Measurements from ENCODE around the gene FAM72D. TPM values are rescaled to one million over a fixed set of nuclear protein-coding genes. Genes with fewer than 3 reads are reported as not detected.
"Not testable (repeated sequence)": the region's sequence is repeated elsewhere in the genome, so short reads cannot be mapped to it uniquely, and the experiment has no call there.

The FAM72D gene
- total RNA-seq, 1 donor from 2014 or later, result 8.7 TPM

DNA sequence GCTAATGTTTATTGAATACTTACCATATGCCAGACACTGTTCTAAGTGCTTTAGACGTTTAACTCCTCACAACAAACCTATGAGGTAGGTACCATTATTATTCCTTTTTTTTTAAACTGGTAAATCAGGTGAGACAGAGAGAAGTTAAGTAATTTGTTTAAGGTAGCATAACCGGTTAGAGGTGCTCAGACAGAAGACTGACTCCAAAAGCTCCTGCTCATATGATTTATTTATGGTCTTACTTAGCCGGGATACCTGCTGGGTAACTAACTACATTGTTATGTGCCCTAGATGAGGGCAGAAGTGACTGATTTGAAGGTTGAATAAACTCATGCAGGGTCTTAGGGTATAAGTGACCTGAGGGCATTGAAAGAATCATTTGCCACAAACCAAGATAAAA is 16.9 kb downstream of the FAM72D start:
- DNase-seq (ENCODE audit: low spot score); H3K27me3 Mint-ChIP-seq (ENCODE audit: insufficient read depth); H3K4me3 Mint-ChIP-seq; intact Hi-C loops (cut with micrococcal nuclease); H3K27ac Mint-ChIP-seq; H3K4me1 Mint-ChIP-seq (ENCODE audit: low read depth); H3K9me3 Mint-ChIP-seq; H3K36me3 Mint-ChIP-seq (ENCODE audit: low read depth): not testable (repeated sequence)

DNA sequence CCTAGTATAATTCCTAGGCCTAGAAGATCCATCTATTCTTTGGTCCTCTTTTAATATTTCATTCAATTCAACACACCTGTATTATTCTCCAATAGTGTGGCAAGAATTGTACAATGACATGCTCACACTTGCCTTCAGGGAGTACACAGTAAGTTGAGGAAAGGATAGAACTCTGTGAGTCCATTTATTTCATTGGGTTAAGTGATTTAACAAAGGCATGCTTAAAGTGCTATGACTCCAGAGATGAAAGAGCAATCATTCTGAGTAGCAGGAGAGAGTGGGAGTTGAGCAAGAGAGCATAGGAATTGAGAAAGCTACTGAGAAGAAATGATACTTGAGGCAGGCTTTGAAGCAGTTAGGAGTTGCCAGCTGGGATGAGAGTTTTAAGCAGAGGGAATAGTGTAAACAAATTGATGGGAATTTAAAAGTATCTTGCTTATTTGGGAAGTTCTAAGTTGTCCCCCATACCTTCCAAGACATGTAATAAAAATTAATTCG is 18.8 kb downstream of the FAM72D start:
- intact Hi-C loops (cut with micrococcal nuclease); H3K27me3 Mint-ChIP-seq (ENCODE audit: insufficient read depth); H3K9me3 Mint-ChIP-seq; H3K27ac Mint-ChIP-seq; H3K36me3 Mint-ChIP-seq (ENCODE audit: low read depth); H3K4me1 Mint-ChIP-seq (ENCODE audit: low read depth); H3K4me3 Mint-ChIP-seq; DNase-seq (ENCODE audit: low spot score): not testable (repeated sequence)

DNA sequence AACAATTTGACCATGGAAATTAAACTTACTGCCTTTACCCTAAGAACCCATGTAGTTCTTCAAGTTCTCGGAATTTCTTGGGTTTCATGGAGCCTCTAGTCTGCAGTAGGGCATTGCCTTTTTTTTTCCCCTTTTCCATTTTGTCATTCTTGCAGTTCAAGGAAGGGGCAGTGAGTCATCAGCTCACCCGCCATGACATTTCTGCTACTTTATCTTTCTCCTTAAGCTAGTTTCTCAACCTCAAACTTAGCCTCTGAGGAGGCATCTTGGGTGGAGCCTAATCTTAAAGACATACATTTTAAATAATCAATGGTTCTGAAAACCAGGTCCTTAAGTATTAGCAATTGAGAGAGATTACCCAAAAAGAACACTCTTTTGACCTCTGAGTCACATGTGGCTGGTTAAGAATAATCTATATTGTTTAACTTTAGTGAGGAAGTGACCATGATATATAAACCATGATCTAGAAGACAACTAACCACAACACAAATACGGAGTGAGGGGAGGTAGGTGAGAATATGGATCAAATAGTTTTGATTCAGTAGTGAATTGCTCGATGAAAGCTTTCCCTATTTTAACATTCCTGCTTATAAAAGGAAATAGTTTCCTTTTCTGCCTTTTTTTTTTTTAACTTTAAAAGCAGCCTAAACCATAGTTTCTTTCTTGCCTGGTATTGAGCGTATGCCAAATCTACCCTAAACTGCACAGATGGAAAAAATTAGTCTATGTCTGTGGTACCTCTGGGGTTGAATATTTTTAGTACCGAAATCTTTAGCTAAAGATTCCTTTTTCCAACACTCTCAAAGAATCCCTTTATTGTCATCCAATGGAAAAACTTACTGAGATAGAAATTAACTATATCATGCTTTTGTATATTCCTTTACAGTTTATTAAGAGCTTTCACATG is 20.1 kb downstream of the FAM72D start:
- H3K4me3 Mint-ChIP-seq; intact Hi-C loops (cut with micrococcal nuclease); H3K4me1 Mint-ChIP-seq (ENCODE audit: low read depth); DNase-seq (ENCODE audit: low spot score); H3K27ac Mint-ChIP-seq; H3K36me3 Mint-ChIP-seq (ENCODE audit: low read depth); H3K9me3 Mint-ChIP-seq; H3K27me3 Mint-ChIP-seq (ENCODE audit: insufficient read depth): not testable (repeated sequence)

DNA sequence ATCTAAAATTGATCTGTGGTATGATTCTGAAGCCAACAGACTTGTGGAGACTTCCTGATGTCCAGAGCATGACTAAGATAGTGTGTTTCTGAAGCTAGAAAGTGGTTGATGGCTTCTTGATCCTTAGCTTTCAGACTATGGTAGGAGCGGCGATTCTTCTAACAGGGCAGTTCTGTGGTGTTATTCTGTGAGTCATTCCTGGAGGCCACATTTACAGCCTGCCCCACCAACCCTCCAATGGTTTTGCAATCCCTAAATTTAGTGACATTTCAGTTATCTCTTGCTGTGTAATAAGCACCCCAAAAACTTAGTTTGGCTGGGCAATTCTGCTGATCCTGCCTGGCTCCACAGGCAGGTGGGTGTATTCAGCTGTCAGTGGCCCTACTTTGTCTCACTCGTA is 24.1 kb downstream of the FAM72D start:
- DNase-seq (ENCODE audit: low spot score); H3K27ac Mint-ChIP-seq; H3K4me1 Mint-ChIP-seq (ENCODE audit: low read depth); intact Hi-C loops (cut with micrococcal nuclease); H3K36me3 Mint-ChIP-seq (ENCODE audit: low read depth); H3K27me3 Mint-ChIP-seq (ENCODE audit: insufficient read depth); H3K9me3 Mint-ChIP-seq; H3K4me3 Mint-ChIP-seq: not testable (repeated sequence)

DNA sequence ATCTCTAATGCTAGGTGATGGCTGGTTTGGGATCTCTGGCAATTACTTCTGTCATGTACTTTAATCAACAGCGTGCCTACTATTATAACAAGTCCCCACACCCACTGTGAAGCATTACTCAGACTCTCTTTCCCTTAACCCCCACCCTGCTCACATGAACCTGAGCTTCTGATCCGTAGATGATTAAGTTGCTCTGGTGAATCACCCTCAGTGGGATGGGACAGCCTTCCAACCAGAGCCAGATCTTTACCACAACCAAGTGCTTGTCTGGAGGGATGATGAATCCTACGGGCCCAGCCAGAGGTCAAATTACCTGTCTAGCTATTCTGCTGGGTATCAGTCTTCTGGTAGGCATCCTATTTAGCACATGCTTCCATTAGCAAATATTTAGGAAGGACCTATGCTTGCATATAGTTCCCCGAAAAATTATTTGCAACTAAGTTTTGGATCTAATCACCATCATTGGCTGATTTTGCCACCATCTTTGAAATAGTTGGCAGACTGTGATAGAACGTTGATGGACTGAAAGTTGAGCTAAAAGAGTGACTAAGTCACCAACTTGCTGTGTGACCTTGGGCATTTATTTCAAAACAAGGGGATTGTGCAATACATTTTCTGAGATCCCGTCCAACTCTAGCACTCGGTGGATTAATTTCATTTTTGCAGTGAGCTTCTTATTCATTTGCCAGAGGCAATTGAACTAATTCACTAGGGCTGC is 26.7 kb downstream of the FAM72D start:
- H3K9me3 Mint-ChIP-seq; H3K4me3 Mint-ChIP-seq; intact Hi-C loops (cut with micrococcal nuclease); DNase-seq (ENCODE audit: low spot score); H3K36me3 Mint-ChIP-seq (ENCODE audit: low read depth); H3K4me1 Mint-ChIP-seq (ENCODE audit: low read depth); H3K27ac Mint-ChIP-seq; H3K27me3 Mint-ChIP-seq (ENCODE audit: insufficient read depth): not testable (repeated sequence)

DNA sequence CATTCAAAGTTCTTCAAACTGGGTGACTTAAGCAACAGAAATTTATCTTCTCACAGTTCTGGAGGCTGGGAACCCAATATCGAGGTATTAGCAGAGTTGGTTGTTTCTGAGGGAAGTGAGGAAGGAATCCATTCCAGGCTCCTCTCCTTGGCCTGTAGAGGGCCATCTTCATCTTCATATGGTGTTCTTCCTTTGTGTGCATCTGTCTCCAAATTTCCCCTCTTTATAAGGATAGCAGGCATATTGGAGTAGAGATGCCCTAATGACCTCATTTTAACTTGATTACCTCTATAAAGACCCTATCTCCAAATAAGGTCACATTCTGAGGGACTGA is 27.3 kb downstream of the FAM72D start:
- H3K4me3 Mint-ChIP-seq; H3K4me1 Mint-ChIP-seq (ENCODE audit: low read depth); intact Hi-C loops (cut with micrococcal nuclease); H3K27ac Mint-ChIP-seq; H3K36me3 Mint-ChIP-seq (ENCODE audit: low read depth); H3K9me3 Mint-ChIP-seq; H3K27me3 Mint-ChIP-seq (ENCODE audit: insufficient read depth); DNase-seq (ENCODE audit: low spot score): not testable (repeated sequence)

DNA sequence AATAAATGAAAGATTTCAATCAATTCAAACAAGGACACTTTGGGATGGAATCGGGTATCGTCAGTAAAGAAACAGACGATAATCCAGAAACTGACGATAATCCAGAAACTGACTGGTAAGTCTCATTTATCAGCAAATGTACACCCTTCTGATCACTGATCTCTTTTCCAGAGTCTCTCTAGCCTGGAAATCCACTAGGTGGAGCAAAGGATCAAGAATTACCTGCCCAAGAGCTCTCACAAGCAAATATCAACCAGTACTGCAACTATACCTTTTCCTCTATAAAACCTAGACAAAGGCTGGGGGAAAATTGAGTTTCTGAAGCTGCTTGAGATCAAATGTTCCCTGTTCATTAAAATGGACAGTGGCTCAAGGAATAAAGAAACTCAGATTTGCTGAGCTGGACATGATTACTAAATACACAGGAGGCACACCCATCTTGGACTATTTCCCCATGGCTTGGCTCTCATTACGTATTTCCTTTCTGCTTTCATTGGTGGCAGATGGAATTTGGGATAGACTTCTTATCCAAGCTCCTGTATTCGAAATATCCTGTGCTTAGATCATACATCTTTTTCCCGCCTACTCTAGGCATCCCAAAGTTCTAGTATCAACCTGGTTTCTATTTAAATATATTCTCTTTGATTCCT is 28.3 kb downstream of the FAM72D start:
- intact Hi-C loops (cut with micrococcal nuclease); H3K4me1 Mint-ChIP-seq (ENCODE audit: low read depth); H3K4me3 Mint-ChIP-seq; H3K27me3 Mint-ChIP-seq (ENCODE audit: insufficient read depth); H3K27ac Mint-ChIP-seq; DNase-seq (ENCODE audit: low spot score); H3K36me3 Mint-ChIP-seq (ENCODE audit: low read depth); H3K9me3 Mint-ChIP-seq: not testable (repeated sequence)

DNA sequence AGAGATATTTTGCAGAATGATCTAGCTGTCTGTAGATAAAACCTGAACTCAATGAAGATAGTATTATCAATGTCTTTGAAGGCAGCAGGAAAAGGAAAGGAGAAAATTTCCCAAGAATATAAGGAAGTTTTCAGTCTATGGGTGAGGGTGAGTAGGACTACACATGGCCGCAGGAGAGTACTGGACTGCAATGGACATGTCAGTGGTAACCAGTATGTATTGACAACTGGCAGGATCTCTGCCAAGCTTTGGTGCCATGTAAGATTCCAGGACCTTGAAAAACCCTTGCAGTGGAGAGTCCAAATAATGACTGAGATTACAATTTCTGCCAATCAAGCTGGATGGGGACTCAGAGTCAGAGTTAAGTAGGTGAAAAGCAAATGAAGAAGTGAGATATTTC is 29.3 kb downstream of the FAM72D start:
- H3K27me3 Mint-ChIP-seq (ENCODE audit: insufficient read depth); H3K9me3 Mint-ChIP-seq; H3K36me3 Mint-ChIP-seq (ENCODE audit: low read depth); H3K4me1 Mint-ChIP-seq (ENCODE audit: low read depth); DNase-seq (ENCODE audit: low spot score); H3K4me3 Mint-ChIP-seq; H3K27ac Mint-ChIP-seq; intact Hi-C loops (cut with micrococcal nuclease): not testable (repeated sequence)

DNA sequence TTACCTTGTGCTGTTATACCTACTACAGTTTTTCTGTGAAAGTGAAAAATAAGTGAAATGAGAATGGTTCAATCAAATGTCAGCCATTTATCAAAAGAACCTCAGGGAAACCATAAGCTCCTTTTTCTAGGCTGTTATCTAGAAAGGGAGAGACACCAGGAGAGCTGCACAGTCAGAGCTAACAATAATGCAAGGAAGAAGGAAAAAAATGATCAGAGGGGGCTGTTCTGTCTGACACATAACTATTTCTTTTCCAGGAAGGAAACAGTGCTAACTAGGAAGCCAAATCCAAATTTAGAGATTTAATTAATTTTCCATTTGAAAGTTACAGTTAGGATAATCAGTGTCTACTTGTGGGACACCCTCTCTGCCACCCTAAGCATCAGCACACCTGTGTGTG is 31.4 kb downstream of the FAM72D start:
- H3K36me3 Mint-ChIP-seq (ENCODE audit: low read depth); H3K4me1 Mint-ChIP-seq (ENCODE audit: low read depth); intact Hi-C loops (cut with micrococcal nuclease); H3K27ac Mint-ChIP-seq; H3K9me3 Mint-ChIP-seq; DNase-seq (ENCODE audit: low spot score); H3K4me3 Mint-ChIP-seq; H3K27me3 Mint-ChIP-seq (ENCODE audit: insufficient read depth): not testable (repeated sequence)

DNA sequence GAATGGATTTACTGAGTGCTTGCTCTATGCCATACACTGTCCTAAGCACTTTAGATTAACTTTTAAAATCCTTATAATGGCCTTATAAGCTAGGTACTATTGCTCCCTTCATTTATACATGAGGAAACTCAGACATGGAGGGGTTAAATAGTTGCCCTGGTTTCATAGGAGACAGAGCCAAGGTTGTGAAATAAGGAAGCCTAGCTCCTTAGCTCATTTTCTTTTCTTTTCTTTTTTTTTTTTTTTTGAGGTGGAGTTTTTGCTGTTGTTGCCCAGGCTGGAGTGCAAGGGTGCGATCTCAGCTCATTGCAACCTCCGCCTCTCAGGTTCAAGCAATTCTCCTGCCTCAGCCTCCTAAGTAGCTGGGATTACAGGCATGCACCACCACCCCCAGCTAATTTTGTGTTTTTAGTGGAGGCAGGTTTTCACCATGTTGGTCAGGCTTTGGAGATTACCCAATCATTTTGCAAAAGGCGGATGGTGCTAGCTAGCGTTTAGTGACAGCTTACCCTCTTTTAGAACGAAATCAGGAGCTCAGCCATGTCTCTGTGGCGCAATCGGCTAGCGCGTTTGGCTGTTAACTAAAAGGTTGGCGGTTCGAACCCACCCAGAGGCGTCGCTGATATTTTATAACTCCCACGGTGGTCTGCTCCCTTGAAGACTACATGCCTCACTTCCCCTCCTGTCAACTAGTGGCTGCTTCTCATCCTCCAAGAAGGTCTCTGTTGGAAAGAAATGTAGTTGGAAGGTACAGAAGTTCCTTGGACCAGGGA is 33.1 kb downstream of the FAM72D start:
- intact Hi-C loops (cut with micrococcal nuclease); H3K36me3 Mint-ChIP-seq (ENCODE audit: low read depth); H3K27ac Mint-ChIP-seq; H3K4me1 Mint-ChIP-seq (ENCODE audit: low read depth); H3K4me3 Mint-ChIP-seq; DNase-seq (ENCODE audit: low spot score); H3K9me3 Mint-ChIP-seq; H3K27me3 Mint-ChIP-seq (ENCODE audit: insufficient read depth): not testable (repeated sequence)

DNA sequence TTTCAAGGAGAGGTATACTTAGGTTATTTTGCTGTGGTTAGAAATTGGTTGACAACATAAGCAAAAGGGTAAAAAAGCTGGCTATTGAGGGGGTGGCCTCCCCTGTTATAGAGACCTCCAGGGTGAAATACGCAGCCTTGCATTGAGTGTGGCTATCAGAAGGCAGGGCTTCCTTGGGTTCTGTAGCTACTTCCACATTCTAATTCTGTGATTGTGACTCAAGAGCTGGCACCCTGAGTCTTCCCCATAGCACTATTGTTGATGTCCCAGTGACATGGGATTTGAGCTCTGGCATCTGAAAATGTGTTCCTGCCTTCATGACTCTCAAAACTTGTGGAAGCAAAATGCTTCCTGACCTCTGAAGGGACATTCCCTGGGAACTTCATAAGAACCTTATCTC is 38.7 kb downstream of the FAM72D start:
- H3K27ac Mint-ChIP-seq; DNase-seq (ENCODE audit: low spot score); H3K27me3 Mint-ChIP-seq (ENCODE audit: insufficient read depth); H3K36me3 Mint-ChIP-seq (ENCODE audit: low read depth); intact Hi-C loops (cut with micrococcal nuclease); H3K4me3 Mint-ChIP-seq; H3K9me3 Mint-ChIP-seq; H3K4me1 Mint-ChIP-seq (ENCODE audit: low read depth): not testable (repeated sequence)

DNA sequence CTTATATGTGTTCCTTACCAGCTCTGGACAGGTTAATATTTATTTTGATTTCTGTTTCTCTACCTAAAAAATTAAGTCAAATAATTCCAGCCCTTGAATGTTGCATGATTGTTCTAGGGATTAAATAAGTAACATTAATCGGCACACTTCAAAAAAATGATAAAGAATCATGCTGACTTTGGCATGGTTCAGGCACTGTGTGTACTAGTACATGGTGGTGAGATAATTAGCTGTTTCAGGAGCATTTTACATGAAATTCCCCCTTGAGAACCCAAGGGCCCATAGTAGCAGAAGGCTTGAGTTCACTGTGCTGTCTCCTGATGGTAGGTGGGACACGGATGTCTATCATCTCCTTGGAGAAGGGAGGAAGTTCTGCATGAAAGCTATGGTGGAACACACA is 44.8 kb downstream of the FAM72D start:
- H3K27me3 Mint-ChIP-seq (ENCODE audit: insufficient read depth); H3K4me1 Mint-ChIP-seq (ENCODE audit: low read depth); H3K9me3 Mint-ChIP-seq; DNase-seq (ENCODE audit: low spot score); H3K36me3 Mint-ChIP-seq (ENCODE audit: low read depth); H3K4me3 Mint-ChIP-seq; intact Hi-C loops (cut with micrococcal nuclease); H3K27ac Mint-ChIP-seq: not testable (repeated sequence)

Data from activated T-helper 1 cell treated with anti-CD3 and anti-CD28 coated beads, Interleukin-12 subunit alpha, Interleukin-12 subunit beta, Interleukin-2, Interleukin-4 antibody, amounts not matched to agents 30 ng/mL and 10 ng/mL and 1 ng/mL, durations not matched to agents 14 hours and 24 hours and 36 hours (primary cell).